GM19452 (cell line): Measurements from ENCODE around the gene C1R.
"Not testable (repeated sequence)": the region's sequence is repeated elsewhere in the genome, so short reads cannot be mapped to it uniquely, and the experiment has no call there.

ENCODE experiments used
- ATAC-seq: cut with Tn5 transposase; IDR thresholded peaks from one replicate; pipeline ENCODE4 v1.9.1; 2021; ENCODE audit not compliant: unreplicated experiment

Gene C1R

DNA sequence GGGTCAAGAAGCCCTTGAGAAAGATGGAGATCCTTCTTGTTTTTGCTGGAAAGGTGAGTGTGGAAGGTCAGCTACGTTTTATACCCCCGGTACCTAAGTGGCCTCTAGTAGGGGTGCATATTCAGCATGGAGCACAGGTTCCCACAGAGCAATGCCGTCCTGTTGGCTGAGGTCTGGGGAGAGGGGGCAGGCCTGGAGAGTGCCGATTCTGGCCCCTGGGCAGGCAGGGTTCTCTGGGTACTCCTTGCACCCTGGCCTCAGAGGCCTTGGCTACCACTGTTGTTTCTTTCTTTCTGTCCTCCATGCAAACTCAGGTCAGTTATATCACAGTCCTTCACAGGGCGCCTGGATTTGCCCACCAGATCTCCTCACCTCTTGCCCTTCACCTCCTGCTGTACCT lies 27.9 kb upstream of the C1R start:
- ATAC-seq = no peak

DNA sequence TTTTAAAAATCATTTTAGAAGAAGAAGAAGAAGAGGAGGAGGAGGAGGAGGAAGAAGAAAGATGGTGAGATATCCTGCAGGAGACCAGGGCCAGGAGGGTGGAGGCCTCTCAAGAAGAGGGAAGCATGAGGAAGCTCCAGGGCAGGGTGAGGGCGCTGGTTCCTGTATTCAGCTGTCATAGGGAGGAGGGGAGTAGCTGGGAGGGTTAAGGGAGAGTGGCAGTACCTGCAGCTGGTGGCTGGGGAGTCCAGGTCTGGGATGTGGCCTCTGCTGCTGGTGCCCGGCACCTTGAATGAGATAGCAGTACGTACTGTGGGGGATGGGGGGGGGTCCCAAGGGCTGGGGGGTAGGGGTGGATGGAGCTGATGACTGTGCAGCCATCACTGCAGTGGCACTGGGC lies 26.6 kb upstream of the C1R start:
- ATAC-seq = no peak

DNA sequence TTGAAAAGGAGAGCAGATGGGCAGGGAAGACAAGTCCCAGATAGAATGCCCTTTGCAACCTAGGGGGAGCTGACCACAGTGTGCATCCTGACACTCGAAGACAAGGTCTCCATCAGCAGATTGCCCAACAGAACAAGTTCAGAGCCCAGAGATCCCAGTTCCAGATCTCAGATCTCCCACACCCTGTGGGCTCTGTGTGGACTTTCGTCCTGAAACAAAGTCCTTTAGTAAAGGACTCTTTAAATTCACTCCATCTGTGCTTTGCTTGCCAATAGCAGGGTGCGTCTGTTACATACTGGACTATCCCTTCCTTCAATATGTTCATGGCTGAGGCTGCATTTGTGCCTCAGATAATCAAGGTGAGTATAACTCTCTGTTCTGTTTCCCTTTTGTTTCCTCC lies 25.4 kb upstream of the C1R start:
- ATAC-seq = no peak

DNA sequence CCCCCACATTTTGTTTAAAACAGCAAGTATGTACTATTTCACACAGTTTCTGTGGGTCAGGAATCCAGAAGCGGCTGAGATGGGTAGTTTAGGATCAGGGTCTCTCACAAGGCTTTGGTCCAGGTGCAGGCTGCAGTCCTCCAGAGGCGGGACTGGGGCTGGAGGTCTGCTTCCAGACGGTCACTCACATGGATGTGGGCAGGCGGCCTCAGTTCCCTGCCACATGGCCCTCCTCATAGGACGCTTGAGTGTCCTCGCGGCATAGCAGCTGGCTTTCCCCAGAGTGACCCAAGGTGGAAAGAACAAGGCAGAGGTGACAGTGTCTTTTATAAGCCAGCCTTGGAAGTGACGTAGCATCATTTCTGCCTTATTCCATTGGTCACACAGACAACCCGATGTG lies 24.7 kb upstream of the C1R start:
- no peak for ATAC-seq

DNA sequence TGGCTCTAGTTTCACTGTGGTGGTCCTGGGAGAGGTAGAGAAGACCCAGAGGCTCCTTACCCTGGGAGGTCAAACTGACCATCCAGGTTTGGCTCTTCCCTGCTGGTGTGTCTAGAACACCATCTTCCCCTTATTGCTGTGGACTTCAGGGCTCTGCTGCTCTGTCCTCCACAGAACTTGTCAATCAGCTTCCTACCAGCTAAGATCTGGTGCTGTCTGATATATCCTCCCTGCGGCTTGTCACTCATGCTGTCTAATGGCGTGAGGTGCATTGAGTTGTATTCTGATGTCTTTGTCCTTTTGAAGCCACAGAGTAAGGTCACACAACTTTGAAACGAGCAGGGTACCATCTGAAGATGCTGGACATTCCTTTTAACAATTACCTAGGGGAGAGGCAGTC lies 24.0 kb upstream of the C1R start:
- ATAC-seq = no peak

DNA sequence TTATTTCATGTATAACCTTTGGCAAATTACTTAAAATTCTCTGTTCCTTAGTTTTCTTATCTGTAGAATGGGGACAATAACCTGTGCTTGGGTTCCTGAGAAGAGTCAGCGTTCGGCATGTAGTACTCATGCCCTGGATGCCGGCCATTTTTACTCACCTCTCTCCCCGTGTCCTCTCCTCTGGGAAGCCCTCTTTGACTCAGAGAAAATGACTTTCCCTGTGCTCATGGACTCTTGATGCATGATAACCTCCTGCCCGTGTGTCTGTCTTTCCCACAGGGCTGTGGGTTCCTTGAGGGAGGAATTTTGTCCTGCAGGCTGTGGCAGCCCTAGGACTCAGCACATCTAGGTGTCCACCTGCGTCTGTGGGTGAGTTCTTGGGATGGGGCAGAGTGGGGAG lies 22.6 kb upstream of the C1R start:
- no peak for ATAC-seq

DNA sequence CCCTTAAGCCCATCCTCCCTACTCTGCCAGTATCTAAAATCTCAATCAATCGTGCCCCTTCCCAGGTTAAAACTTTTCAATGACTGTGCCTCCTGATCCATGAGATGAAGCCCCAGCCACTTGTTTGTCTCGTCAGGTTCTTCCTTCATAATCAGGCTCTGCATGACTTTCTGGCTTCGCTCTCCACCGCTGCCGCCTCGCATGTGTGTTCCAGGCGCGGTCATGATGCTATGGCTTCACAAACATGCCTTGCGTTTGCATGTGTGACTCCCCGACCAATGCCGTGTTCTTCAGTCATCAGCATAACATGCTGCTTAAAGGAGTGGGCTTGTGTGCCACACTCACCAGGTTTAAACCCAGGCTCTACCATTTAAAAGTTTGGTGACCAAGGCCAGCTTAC lies 21.8 kb upstream of the C1R start:
- ATAC-seq = no peak

DNA sequence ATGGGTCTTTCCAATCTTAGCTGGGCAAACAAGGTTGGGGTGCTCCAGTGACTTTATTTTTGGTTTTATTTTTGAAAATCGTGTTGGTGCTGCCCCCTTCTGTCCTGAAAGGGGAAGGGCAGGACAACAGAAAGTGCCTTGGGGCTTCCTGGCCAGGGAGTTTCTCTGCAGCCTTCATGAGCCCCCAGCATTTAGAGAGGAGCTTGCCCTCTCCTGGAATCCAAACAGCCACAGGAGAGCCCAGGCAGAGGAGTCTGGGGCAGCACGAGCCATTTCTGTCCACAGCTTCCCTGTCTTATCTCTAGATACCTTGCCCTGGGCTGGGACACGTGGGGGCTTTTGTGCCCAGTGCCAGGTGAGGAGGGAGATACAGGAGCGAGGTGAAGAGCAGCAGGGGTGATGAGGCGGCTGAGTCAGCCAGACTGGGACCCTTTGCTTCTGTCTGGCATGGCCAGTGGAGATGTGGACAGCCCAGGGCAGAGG lies 21.2 kb upstream of the C1R start:
- no peak for ATAC-seq

DNA sequence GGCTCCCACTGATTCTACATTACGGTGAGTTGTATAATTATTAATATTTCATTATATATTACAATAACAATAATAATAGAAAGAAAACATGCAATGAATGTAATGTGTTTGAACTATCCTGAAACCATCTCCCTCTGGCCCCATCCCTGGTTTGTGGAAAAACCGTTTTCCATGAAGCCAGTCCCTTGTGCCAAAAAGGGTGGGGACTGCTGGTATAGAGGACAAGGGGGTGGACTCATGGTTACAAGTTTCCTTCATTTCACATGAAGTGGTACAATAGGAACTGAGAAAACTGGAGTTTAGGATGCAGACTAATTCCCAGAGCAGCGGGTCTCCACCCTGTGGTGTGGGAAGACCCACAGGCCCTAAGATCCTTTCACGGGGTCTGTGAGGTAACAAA lies 19.8 kb upstream of the C1R start:
- ATAC-seq = no peak

DNA sequence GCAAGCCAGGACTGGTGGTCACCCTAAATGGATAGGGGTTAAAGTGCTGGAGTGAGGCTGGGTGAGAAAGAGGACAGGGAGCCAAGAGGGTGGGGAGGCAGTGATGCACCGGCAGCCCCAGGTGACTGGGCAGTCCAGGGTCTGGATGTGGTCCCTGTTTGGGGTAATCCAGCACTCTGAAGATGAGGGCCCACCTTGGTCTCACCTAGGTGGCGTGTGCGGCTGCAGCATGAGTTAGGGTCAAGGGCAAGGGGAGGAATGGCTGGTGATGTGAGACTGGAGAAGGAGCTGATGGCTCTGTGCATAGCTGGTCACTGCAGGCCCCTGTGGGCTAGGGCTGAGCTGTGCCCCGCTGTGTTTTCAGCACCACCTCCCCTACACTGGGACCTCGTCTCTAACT lies 18.4 kb upstream of the C1R start:
- ATAC-seq = no peak

DNA sequence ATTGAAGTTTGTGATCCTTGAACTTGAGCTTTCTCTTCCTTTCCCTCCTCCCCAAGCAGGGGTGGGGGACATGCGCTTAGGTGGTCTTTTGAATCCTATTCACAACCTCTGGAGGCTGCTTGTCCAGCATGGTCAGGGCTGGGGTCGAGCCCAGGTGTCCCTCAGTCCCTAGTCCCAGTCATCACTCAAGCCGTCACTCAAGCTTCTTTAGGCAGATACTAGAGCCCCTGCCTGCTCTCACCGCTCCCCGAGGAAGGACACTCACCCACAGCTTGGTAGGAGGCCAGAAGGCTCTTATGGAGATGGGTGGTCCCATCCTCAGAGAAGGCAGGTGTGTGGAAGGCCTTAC lies 17.3 kb upstream of the C1R start:
- ATAC-seq = no peak

DNA sequence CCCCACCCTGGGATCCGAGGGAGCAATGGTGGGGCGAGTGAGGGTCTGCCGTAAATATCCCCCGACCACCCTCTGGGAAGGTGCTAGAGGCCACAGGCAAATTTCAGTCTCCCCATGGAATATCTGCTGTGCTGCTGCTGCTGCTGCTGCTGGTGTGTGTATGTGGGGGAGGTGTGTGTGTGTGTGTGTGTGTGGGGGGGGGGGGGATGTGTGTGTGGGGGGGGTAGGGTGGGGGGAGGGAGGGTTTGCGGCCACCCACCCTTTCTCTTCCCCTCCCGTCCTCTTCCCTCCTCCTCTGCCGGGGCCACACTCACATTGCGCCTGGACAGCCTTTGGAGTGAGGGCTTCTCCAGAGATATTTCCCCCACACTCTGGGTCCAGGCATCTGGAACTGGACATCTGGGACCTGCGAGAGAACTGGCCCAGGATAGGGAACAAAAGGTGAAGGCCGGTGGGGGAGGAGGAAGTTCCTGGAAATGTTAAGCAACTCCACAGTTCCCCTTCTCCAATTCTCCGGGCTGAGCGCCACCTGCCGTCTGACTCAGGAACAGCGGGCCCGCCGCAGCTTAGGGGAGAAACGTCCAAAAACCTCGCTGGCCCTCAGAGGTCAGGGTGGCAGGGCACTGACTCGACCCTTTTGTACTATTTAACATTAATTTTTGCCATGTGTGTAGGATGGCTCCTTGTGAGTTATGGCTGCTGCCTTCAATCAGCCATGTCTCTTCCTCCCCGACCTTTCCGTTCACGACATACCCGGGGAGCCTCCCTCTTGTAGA lies 16.7 kb upstream of the C1R start, which contains the start of gene C1RL:
Gene C1RL (minus strand): TSS at position 419 of the 776 bp plus-strand sequence. CDS start 34 bp downstream, at position 385.
- ATAC-seq = no peak

DNA sequence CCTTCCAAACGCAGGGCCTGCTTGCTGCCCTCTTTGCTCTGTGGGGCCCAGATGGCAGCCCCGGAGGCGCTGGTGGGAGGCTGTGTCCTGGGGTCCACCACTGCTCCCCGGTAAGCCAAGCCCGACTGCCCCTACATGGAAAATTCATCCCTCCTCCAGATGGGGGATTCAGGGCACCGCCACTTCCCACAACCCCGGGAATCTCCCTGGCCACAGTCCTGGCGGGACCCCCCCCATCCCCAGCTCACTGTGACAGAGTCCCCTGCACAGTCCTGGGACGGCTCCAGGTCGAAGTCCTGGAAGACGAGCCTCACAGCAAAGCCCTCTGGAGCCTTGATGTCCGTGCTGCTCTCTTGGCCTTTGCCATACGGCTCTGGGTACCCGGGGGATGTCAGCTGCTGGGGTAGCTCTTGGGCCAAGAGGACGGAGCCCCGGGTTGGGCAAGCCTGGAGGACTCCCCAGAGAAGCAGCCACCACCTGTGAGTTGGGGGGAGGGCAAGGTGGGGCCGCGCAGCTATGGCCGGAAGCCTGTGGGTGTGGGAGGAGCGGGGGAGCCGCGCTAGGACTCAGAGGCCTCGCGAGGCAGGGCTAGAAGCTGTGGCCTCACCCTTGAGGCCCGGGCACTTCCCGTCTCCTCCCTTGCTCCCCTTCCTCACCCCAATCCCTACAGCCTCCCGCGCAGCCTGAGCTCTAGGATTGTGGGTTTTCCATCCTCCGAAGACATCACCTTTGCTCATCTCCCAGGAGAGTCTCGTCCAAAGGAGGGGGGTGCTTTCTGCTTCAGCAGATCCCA lies 16.0 kb upstream of the C1R start:
- peak; percentile 96 for ATAC-seq

DNA sequence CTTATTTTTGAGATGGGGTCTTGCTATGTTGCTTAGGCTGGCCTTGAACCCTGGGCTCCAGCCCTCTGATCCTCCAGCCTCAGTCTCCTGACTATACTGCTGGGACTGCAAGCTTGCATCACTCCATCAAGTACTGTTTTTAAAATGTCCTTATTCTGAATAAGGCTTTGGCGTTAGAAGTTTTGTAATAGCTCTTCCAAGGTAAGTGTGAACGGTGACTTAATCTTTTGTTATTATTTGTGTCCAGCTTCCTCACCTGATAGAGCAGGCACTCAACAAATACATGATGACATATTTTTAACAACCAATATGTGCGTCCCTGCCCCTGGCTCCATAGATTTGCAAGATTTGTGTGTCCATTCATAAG lies 15.4 kb upstream of the C1R start:
- ATAC-seq = no peak

DNA sequence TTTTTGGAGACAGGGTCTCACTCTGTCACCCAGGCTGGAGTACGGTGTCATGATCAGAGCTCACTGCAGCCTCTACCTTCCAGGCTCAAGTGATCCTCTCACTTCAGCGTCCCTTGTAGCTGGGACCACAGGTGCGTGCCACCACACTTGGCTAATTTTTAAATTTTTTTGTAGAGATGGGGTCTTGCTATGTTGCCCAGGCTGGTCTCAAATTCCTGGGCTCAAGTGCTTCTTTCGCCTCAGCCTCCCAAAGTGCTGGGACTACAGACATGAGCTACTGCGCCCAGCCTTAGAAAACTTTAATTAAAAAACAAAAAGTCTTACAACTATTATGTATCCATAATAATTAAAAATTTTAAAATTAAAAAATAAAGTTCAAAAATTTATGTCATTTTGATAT lies 14.9 kb upstream of the C1R start:
- ATAC-seq = not testable (repeated sequence)

DNA sequence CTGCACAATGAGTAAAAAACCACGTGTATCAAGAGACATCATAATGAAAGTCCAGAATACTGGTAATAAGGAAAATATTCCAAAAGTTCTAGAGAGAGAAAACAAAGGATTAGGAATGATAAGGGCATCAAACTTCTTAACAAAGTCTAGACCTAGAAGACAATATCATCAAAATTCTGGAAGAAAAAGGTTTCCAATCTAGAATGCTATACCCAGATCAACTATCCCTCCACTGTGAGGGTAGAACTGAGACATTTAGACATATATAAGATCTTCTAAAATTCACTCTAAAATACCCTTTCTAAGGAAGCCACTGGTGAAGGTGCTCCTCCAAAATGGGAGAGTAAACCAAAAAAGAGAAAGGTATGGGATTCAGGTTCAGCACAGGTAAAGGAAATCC lies 13.8 kb upstream of the C1R start:
- ATAC-seq = no peak

DNA sequence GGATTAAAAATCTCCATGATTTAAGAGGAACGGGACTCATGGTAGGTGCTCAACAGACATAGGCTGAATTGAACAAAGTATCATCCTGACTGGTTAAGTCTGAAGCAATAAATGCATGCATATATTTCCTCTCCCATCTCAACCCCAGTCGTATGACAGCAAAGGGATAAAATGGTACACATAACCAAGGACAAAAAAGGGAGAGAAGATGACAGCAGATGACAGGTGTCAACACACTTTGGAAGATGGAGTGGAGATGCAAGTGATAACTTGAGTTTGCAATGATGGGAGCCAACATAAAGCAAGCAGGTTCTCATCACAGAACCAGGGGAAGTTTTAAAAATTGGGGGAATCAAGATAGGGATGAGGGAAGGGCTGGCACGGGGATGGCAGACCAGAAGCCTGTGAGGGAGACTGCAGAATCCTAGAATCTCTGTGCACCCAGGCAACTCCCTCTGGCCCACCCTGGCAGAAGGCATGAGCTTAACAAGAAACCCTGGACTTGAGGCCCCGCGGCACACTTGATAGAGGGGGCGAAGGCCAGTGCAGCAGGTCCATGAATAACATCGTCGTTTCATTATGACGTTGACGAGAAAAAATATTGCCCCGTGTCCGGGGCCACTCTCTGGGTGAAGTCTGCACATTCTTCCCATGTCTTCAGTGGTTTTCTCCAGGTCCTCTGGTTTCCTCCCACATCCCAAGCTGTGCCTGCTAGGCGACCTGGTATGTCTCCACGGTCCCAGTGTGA lies 11.8 kb upstream of the C1R start:
- ATAC-seq = no peak

DNA sequence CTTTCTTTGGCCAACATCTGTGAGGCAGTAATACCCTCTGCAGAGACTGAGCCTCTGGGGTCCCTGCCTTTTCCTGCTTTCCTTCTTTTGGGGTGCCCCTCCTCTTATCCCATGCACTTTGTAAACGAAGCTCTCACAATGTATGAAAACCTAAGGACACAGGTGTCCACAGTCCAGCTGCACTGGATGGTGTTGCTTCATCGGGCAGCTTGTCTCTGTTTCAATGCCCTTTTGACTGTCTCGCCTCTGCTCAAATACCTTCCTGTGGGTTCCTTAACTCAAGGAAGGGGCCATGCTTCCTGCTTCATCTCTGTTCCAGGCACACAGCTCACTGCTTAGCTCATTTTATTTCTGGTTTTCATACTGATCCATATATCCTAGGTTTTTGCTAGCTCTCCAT lies 10.3 kb upstream of the C1R start:
- no peak for ATAC-seq

DNA sequence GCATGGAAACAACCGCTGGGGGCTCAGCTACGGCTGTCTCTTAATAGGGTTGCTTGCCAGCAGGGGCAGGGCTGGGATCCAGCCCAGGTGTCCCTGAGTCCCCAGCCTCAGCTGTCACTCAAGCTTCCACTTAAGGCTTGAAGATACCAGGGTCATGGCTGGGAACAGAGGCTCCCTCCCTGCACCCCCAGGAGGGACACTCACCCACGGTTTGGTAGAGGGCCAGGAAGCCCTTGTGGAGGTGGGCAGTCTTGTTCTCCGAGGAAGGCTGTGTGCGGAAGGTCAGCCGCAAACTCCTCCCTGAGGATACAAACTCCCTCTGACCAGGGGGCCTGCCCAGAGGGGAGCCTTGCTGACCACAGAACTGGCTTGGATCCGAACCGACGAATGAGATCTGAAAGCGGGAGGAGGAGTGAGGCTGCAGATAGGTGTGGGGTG lies 9.5 kb upstream of the C1R start:
- ATAC-seq = no peak

DNA sequence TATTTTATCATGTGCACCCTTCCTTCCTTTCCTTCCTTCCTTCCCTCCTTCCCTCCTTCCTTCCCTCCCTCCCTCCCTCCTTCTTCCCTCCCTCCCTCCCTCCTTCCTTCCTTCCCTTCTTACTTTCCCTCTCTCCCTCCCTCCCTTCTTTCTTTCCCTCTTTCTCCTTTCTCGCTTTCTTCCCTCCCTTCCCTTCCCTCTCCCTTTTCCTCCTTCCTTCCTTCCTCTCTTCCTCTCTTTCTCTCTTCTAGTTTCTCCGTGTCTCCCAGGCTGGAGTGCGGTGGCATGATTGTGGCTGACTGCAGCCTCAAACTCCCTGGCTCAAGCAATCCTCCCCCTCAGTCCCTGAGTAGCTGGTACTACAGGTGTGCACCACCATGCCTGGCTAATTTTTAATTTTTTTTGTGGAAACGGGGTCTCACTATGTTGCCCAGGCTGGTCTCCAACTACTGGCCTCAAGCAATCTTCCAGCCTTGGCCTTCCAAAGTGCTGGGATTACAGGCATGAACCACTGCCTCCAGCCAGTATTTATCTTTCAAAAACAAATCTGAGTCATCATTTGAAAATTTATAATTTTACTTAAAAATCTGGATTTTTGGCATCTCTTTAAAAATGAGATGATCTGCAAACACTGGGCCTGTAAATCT lies 8.9 kb upstream of the C1R start:
- ATAC-seq = no peak

DNA sequence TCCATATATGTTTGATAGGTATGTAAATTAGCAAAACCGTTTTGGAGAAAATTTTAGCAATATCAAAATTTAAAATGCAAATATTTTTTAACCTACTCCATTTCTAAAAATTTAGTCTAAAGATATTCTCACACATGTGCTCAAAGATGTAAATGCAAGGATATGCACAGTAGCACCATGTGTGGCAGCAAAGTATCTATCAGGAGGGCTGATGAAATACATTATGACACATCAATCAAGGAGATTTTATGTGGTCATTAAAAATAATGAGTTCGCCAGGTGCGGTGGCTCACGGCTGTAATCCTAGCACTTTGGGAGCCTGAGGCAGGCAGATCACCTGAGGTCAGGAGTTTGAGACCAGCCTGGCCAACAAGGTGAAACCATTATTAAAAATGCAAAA lies 8.0 kb upstream of the C1R start:
- ATAC-seq = no peak
